Vagina (tissue), 2 donors: ENCODE measurements around the gene CRACDL. TPM values are rescaled to one million over a fixed set of nuclear protein-coding genes. Genes with fewer than 3 reads are reported as not detected.
"Not testable (repeated sequence)": the region's sequence is repeated elsewhere in the genome, so short reads cannot be mapped to it uniquely, and the experiment has no call there.

Experiments used
- DNase-seq, 2 donors: peaks; one replicate each; pipeline ENCODE4 v3.0.0-alpha.2; 2017; ENCODE audit errors: extremely low spot score in 2 of 2
- H3K27ac ChIP-seq: fragments of 200-600 bp; sonication (generic); one replicate; pipeline ENCODE4 v1.5.1; 2019
- H3K27me3 ChIP-seq: fragments of 200-600 bp; sonication (generic); one replicate; pipeline ENCODE4 v1.5.1; 2019
- H3K36me3 ChIP-seq, 2 donors: fragments of 200-600 bp; sonication (generic); one replicate each; pipeline ENCODE4 v1.5.1; 2017 to 2019
- H3K4me1 ChIP-seq: fragments of 200-600 bp; sonication (generic); one replicate; pipeline ENCODE4 v1.5.1; 2019
- H3K4me3 ChIP-seq, 2 donors: fragments of 200-600 bp; sonication (generic); 1 replicate in 1 of 2; 2 replicates in 1 of 2; pipeline ENCODE4 v1.5.1; 2016 to 2019
- H3K9me3 ChIP-seq: fragments of 200-600 bp; sonication (generic); one replicate; pipeline ENCODE4 v1.5.1; 2019
- POLR2A ChIP-seq, 2 donors: fragments of 450-650 bp; IDR thresholded peaks; one replicate each; pipeline ENCODE4 v1.6.1; 2017; ENCODE audit warnings: antibody characterized with exemption in 2 of 2, mild to moderate bottlenecking in 2 of 2, moderate library complexity in 2 of 2
- POLR2AphosphoS5 ChIP-seq, 2 donors: sonication (generic); formaldehyde crosslinking; IDR thresholded peaks; one replicate each; pipeline ENCODE4 v1.9.0; 2017; ENCODE audit warnings: antibody characterized with exemption in 2 of 2, mild to moderate bottlenecking in 2 of 2, low read depth in 1 of 2; ENCODE audit not compliant: insufficient read depth in 1 of 2
- intact Hi-C: fragments of 100-400 bp; cut with DNase I; formaldehyde crosslinking; loops from one replicate; pipeline ENCODE4 v1.15.1; 2023
- total RNA-seq: library from RNA; depleted of rRNA; stranded (reverse); fragments of >200 nt; gene quantifications from one replicate; pipeline ENCODE4 v1.2.3, GENCODE V29; 2016
- TF ChIP-seq, protein P1 (sequence below), 3 experiments: fragments of 450-650 bp in 2 of 3; fragments of 200-600 bp in 1 of 3; sonication (generic) in 1 of 3; IDR thresholded peaks; one replicate each; pipeline ENCODE4 v1.5.1; 2017 to 2019; ENCODE audit warnings: antibody characterized with exemption in 3 of 3, mild to moderate bottlenecking in 2 of 3, moderate library complexity in 2 of 3

CRACDL gene
- total RNA-seq, 1 donor from 2014 or later = 6.4 TPM

- H3K9me3 ChIP-seq = no peaks in the 10 kb centered on the region
- DNase-seq = no peak
- no peaks in the 10 kb centered on the region for H3K4me1 ChIP-seq
- no peak overlapping the region for H3K4me3 ChIP-seq
- H3K36me3 ChIP-seq = no peaks in the 10 kb centered on the region
- no peaks in the 10 kb centered on the region for H3K27me3 ChIP-seq
- no peak overlapping the region for H3K27ac ChIP-seq
- no peak for TF ChIP-seq POLR2A (IDR thresholded peaks at IDR 0.05)
- TF ChIP-seq, protein P1, sequence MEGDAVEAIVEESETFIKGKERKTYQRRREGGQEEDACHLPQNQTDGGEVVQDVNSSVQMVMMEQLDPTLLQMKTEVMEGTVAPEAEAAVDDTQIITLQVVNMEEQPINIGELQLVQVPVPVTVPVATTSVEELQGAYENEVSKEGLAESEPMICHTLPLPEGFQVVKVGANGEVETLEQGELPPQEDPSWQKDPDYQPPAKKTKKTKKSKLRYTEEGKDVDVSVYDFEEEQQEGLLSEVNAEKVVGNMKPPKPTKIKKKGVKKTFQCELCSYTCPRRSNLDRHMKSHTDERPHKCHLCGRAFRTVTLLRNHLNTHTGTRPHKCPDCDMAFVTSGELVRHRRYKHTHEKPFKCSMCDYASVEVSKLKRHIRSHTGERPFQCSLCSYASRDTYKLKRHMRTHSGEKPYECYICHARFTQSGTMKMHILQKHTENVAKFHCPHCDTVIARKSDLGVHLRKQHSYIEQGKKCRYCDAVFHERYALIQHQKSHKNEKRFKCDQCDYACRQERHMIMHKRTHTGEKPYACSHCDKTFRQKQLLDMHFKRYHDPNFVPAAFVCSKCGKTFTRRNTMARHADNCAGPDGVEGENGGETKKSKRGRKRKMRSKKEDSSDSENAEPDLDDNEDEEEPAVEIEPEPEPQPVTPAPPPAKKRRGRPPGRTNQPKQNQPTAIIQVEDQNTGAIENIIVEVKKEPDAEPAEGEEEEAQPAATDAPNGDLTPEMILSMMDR (IDR thresholded peaks at IDR 0.05) = no peak
- no peak for TF ChIP-seq POLR2AphosphoS5 (IDR thresholded peaks at IDR 0.05; ENCODE audit: insufficient read depth in 1 of 2, low read depth in 1 of 2)
- intact Hi-C loops = no loop called here
These were observed 34.7 kb downstream of the CRACDL start for GRCh38 chr2:98901291-98901690.

DNA sequence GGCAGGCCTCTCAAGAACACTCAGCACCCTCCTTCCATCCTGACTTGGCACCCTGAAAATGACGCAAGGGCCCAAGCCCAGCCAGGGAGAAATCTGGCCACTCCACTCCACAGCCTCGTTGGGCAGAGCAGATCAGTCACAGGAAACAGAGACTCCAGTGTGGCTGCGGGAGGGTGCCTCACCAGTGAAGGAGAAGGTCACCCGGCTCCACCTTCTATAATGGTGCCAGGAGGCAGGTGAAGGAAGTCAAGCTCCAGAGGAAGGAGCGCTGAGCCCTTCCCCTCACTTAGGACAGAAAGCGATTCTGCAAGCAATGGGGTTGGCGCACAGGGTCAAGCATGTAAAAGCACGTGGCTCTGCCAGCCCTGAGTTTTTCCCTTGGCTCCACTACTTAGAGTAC is 35.3 kb downstream of the CRACDL start:
- no peaks in the 10 kb centered on the region for H3K27me3 ChIP-seq
- no peak overlapping the region for H3K27ac ChIP-seq
- H3K9me3 ChIP-seq = no peaks in the 10 kb centered on the region
- intact Hi-C loops = no loop called here
- H3K4me3 ChIP-seq = no peak overlapping the region
- H3K36me3 ChIP-seq = no peaks in the 10 kb centered on the region
- peak in 1 of 2 donors; percentile 72 for DNase-seq
- no peak for TF ChIP-seq POLR2A (IDR thresholded peaks at IDR 0.05)
- TF ChIP-seq, protein P1 (IDR thresholded peaks at IDR 0.05) = no peak
- no peak for TF ChIP-seq POLR2AphosphoS5 (IDR thresholded peaks at IDR 0.05; ENCODE audit: insufficient read depth in 1 of 2, low read depth in 1 of 2)
- no peaks in the 10 kb centered on the region for H3K4me1 ChIP-seq

GRCh38 chr2:98899703-98900078 is 36.3 kb downstream of the CRACDL start:
- DNase-seq, H3K9me3 ChIP-seq, H3K4me3 ChIP-seq, H3K27ac ChIP-seq, intact Hi-C loops, H3K4me1 ChIP-seq, H3K27me3 ChIP-seq, H3K36me3 ChIP-seq: not testable (repeated sequence)

DNA sequence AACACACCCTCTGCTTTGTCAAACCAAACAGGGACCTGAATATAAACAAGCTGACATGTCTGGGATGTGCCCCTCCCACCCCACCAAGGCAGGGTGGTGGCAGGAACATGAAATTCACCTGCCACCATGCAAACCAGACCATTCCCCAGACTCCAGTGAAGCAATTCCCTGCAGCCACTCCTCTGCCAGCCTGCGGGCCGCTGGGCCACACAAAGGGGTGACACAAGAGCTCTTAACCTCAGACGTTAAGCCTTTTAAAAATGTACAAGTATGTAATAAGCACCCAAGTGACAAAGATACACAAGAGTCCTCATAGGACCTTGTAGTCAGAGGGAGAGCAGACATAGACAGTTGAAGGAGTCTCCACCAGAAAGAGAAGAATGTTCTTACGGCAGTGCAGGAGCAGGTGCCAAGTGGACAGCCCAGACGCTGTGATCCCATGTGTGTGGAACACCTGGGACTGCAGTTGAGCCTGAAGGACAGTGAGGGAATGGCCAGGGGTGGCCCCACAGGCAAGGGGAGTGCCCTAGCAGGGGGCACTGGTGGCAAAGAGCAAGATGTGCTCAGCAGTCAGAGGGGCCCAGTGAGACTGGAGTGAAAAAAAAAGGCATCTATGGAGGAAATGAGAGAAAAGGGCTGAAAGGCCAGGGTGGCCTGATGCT is 36.9 kb downstream of the CRACDL start:
- no peaks in the 10 kb centered on the region for H3K9me3 ChIP-seq
- H3K4me3 ChIP-seq = no peak overlapping the region
- H3K27me3 ChIP-seq = no peaks in the 10 kb centered on the region
- H3K36me3 ChIP-seq = no peaks in the 10 kb centered on the region
- no peaks in the 10 kb centered on the region for H3K4me1 ChIP-seq
- intact Hi-C loops = no loop called here
- TF ChIP-seq POLR2AphosphoS5 (IDR thresholded peaks at IDR 0.05; ENCODE audit: insufficient read depth in 1 of 2, low read depth in 1 of 2) (no peak), POLR2A (IDR thresholded peaks at IDR 0.05) (no peak)
- TF ChIP-seq, protein P1 (IDR thresholded peaks at IDR 0.05) = no peak
- no peak overlapping the region for H3K27ac ChIP-seq
- DNase-seq = peak in 1 of 2 donors; percentile 58

GRCh38 chr2:98898423-98898841 is 37.6 kb downstream of the CRACDL start:
- peak in 1 of 2 donors; percentile 77 for DNase-seq
- TF ChIP-seq POLR2AphosphoS5 (IDR thresholded peaks at IDR 0.05; ENCODE audit: insufficient read depth in 1 of 2, low read depth in 1 of 2) (no peak), POLR2A (IDR thresholded peaks at IDR 0.05) (no peak)
- TF ChIP-seq, protein P1 (IDR thresholded peaks at IDR 0.05) = no peak
- Histone ChIP-seq H3K4me3 (no peak overlapping the region), H3K36me3 (no peaks in the 10 kb centered on the region), H3K27me3 (no peaks in the 10 kb centered on the region), H3K9me3 (no peaks in the 10 kb centered on the region), H3K27ac (no peak overlapping the region), H3K4me1 (no peaks in the 10 kb centered on the region)
- intact Hi-C loops = no loop called here
